Measurements from ENCODE around the gene SUGCT. TPM values are rescaled to one million over a fixed set of nuclear protein-coding genes. Genes with fewer than 3 reads are reported as not detected.

The SUGCT gene
- total and polyA plus RNA-seq, 2 of the 13 experiments (the other 11 are each of a cell fraction or from before 2014, with no cell fraction given), result 10.1 to 22.2 TPM

GRCh38 chr7:40595129-40595528, 460.3 kb downstream of the SUGCT start:
- H3K27me3 ChIP-seq (ENCODE audit: control insufficient read depth in 1 of 2, insufficient read depth in 2 of 2, low read length in 2 of 2), result no peaks in the 10 kb centered on the region
- FAIRE-seq (no peak), DNase-seq (ENCODE audit: low spot score) (no peak), ATAC-seq (no peak)
- 94% methylated on average over 6 of the region's 6 CpGs for WGBS (ENCODE audit: low lambda C conversion rate)
- no peak overlapping the region for H3K4me2 ChIP-seq (ENCODE audit: low read depth, low read length)
- no peaks in the 10 kb centered on the region for H3K79me2 ChIP-seq (ENCODE audit: insufficient read depth, low read length)
- BruUV-seq (replicated peaks), result no TSS peak
- H3K4me1 ChIP-seq (ENCODE audit: insufficient read depth, low read length), result peaks cover 23% of the 10 kb centered on the region
- ChIA-PET CTCF (ENCODE audit: low intra/inter-chr PET ratio, low total read pairs) (no interaction called here), POLR2A (no interaction called here)
- no peak overlapping the region for H2AFZ ChIP-seq (ENCODE audit: low read length)
- intact Hi-C loops (cut with micrococcal nuclease; ENCODE audit: unreplicated experiment) (no loop called here), in situ Hi-C loops (cut with HindIII; ENCODE audit: extremely low pct_ligation_motif_present, low pct_unique_long_range_greater_than_20kb) (no loop called here)
- no peaks in the 10 kb centered on the region for H3K9me3 ChIP-seq (ENCODE audit: low read length)
- no peak overlapping the region for H3K4me3 ChIP-seq (replicated peaks in 1 of 3; ENCODE audit: insufficient read depth in 1 of 3, low read depth in 2 of 3, low read length in 3 of 3)
- no peaks in the 10 kb centered on the region for H3K36me3 ChIP-seq (replicated peaks in 1 of 2; ENCODE audit: control insufficient read depth in 1 of 2, insufficient read depth in 2 of 2, low read length in 2 of 2)
- no peak overlapping the region for H3K27ac ChIP-seq (ENCODE audit: extremely low read length, insufficient read depth, low read length)
- H4K20me1 ChIP-seq (ENCODE audit: insufficient read depth, low read length), result no peaks in the 10 kb centered on the region
- no peak overlapping the region for H3K9ac ChIP-seq (ENCODE audit: insufficient read depth, low read depth, low read length)
- TF ChIP-seq ZNF274 (CRISPR knock-in tag; IDR thresholded peaks at IDR 0.05) (no peak), ZNF30 (CRISPR knock-in tag; IDR thresholded peaks at IDR 0.05) (no peak), MEIS1 (CRISPR knock-in tag; IDR thresholded peaks at IDR 0.05; ENCODE audit: borderline replicate concordance) (no peak), REPIN1 (CRISPR knock-in tag; IDR thresholded peaks at IDR 0.05; ENCODE audit: borderline replicate concordance, low read depth) (no peak), SNAPC5 (CRISPR knock-in tag; IDR thresholded peaks at IDR 0.05; ENCODE audit: borderline replicate concordance) (no peak), ZNF230 (CRISPR knock-in tag; IDR thresholded peaks at IDR 0.05) (no peak), NKX3-1 (CRISPR knock-in tag; IDR thresholded peaks at IDR 0.05) (no peak), NR2C2 (CRISPR knock-in tag; IDR thresholded peaks at IDR 0.05; ENCODE audit: borderline replicate concordance) (no peak), ZSCAN21 (CRISPR knock-in tag; IDR thresholded peaks at IDR 0.05; ENCODE audit: borderline replicate concordance) (no peak), GLMP (CRISPR knock-in tag; IDR thresholded peaks at IDR 0.05; ENCODE audit: borderline replicate concordance) (no peak), USF2 (IDR thresholded peaks at IDR 0.05; ENCODE audit: low read depth, low read length) (no peak), USF2 (CRISPR knock-in tag; IDR thresholded peaks at IDR 0.05; ENCODE audit: borderline replicate concordance) (no peak), ZNF737 (CRISPR knock-in tag; IDR thresholded peaks at IDR 0.05; ENCODE audit: borderline replicate concordance) (no peak), ZHX2 (IDR thresholded peaks at IDR 0.05; ENCODE audit: low read depth) (no peak), ZHX2 (CRISPR knock-in tag; IDR thresholded peaks at IDR 0.05; ENCODE audit: borderline replicate concordance) (no peak), ZNF501 (CRISPR knock-in tag; IDR thresholded peaks at IDR 0.05) (no peak)
